Suprapubic skin (tissue), 4 donors: ENCODE results near the gene DIPK1A.

Source experiments
- CTCF ChIP-seq, 2 donors: fragments of 200-600 bp in 1 of 2; fragments of 450-650 bp in 1 of 2; sonication (generic) in 1 of 2; IDR thresholded peaks; one replicate each; pipeline ENCODE4 v1.5.1; 2016 to 2019; ENCODE audit warnings: antibody characterized with exemption in 2 of 2, mild to moderate bottlenecking in 1 of 2, moderate library complexity in 1 of 2
- EP300 ChIP-seq: sonication (generic); formaldehyde crosslinking; IDR thresholded peaks from one replicate; pipeline ENCODE4 v1.6.1; 2017; ENCODE audit warnings: antibody characterized with exemption
- POLR2A ChIP-seq, 2 donors: fragments of 450-650 bp; IDR thresholded peaks; one replicate each; pipeline ENCODE4 v1.6.1; 2017; ENCODE audit warnings: antibody characterized with exemption in 2 of 2, mild to moderate bottlenecking in 2 of 2, moderate library complexity in 2 of 2
- POLR2AphosphoS5 ChIP-seq, 3 donors: sonication (generic); formaldehyde crosslinking; IDR thresholded peaks; one replicate each; pipeline ENCODE4 v1.6.1; 2017; ENCODE audit warnings: antibody characterized with exemption in 3 of 3

DNA sequence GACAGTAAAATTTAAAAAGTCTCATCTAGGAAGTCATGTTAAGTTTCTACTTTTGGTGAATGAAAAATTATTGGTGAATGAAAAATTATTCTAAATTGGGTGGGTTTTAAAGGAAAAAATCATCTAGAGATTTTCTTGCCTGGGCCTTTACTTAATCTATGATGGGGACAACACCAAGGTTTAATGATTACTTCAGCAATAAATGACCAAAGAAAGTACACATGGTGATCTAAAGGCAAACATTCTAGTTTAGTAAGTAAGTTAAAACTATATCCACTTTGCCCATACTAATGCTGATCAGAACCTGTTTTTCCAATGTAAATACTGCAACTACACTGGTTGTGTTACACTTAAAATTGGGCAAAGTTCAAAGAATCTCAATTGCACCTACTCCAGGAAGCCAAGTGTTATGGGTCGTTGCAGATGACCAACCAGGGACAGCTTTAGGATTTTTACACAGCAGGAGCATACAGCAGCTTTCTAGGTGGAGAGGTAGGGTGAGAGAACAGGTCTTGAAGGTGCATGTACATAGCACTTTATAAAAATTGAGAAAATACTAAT lies 144.0 kb downstream of the DIPK1A start:
- TF ChIP-seq CTCF (IDR thresholded peaks at IDR 0.05) (no peak), POLR2A (IDR thresholded peaks at IDR 0.05) (no peak), POLR2AphosphoS5 (IDR thresholded peaks at IDR 0.05) (no peak), EP300 (no peak)
